GM18517 (cell line): ENCODE results near the gene LIM2.

Experiments used
- ATAC-seq: cut with Tn5 transposase; IDR thresholded peaks from one replicate; pipeline ENCODE4 v1.9.1; 2021; ENCODE audit warnings: mild to moderate bottlenecking, moderate library complexity; ENCODE audit not compliant: unreplicated experiment

LIM2 gene

GRCh38 chr19:51366389-51367254 lies 21.2 kb downstream of the LIM2 start:
- ATAC-seq, result no peak

- ATAC-seq, result no peak
Observed at GRCh38 chr19:51365965-51366388, 21.8 kb downstream of the LIM2 start, which contains the start of gene ETFB. Gene ETFB (minus strand): TSS chr19:51366388. CDS start chr19:51366326, 62 bp downstream.

- ATAC-seq, result no peak
Observed at GRCh38 chr19:51365211-51365964, 22.4 kb downstream of the LIM2 start.

DNA sequence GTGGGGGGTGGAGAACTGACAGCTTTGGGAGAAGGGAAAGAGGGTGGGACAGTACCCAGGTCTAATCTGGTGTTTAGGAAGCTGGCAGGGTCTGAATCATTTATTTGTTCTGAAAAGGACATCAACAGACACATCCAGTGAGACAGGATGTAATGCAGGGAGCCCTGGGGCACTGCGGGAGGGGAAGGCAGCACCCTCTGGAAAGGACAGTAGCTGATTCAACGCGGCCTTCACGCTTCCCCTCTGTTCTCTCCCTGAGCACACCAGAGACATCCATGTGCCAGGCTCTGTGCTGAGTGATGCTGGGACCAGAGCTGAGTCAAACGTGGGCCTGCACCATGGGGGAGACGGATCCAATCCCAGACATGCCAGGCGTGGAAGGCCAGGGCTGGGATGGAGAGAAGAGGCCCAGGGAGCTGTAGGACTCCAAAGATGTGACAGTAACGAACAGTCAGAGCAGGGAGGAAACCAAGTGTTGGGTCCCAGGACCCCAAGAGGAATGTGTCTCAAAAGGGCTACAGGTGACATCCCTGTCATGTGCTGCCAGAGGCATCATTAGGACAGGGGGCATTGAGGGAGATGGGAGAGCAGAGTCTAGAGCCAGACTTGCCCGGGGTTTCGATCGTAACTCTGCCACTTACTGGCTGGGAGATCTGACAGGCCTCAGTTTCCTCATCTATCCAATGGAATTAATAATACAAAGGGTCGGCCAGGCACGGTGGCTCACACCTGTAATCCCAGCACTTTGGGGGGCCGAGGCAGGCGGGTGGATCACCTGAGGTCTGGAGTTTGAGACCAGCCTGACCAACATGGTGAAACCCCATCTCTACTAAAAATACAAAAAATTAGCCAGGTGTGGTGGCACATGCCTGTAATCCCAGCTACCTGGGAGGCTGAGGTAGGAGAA lies 23.3 kb downstream of the LIM2 start:
- no peak for ATAC-seq

- ATAC-seq, result no peak
Observed at GRCh38 chr19:51361239-51361638, 26.5 kb downstream of the LIM2 start.

GRCh38 chr19:51359294-51359693 lies 28.5 kb downstream of the LIM2 start:
- no peak for ATAC-seq

DNA sequence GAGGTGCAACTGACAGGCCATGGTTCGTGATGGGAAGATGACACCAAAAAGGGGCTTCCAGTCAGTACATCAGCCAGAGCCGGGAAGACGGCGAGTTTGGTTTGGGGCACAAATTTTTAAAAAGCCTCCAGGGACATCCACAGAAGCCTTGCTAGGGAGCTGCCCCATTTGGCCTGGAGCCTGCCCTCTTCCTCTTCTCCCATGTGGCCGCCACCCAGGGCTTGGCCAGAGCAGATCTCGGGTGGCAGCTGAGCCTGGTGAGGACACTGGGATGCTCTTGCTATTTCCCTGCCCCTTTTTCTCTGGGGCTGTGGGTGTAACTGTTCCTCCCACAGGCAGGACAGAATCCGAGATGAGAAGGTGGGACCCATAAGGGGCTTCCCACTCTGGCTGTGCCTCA lies 29.8 kb downstream of the LIM2 start:
- no peak for ATAC-seq

- no peak for ATAC-seq
Observed at GRCh38 chr19:51356159-51356801, 31.5 kb downstream of the LIM2 start.

DNA sequence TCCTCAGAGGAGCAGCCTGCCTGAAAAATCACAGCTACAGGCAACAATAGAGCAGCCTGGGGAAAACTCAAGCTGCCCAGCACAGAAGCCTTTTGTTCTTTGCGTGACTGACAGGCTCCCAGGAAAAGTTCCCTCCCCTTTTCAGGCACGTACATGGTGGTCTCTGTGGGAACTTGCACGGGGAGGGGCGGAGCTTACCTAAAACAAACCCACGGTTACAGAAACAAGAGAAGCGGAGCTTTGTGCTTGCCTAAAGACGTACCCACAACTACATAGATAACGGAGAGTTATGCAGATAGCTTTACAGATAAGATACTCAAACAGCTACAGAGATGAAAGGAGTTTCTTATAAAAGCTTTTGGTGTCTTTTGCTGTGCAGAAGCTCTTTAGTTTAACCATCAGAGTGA lies 33.0 kb downstream of the LIM2 start:
- ATAC-seq, result no peak

- no peak for ATAC-seq
Observed at GRCh38 chr19:51354103-51354741, 33.6 kb downstream of the LIM2 start.

- no peak for ATAC-seq
Observed at GRCh38 chr19:51352783-51353360, 34.9 kb downstream of the LIM2 start.

DNA sequence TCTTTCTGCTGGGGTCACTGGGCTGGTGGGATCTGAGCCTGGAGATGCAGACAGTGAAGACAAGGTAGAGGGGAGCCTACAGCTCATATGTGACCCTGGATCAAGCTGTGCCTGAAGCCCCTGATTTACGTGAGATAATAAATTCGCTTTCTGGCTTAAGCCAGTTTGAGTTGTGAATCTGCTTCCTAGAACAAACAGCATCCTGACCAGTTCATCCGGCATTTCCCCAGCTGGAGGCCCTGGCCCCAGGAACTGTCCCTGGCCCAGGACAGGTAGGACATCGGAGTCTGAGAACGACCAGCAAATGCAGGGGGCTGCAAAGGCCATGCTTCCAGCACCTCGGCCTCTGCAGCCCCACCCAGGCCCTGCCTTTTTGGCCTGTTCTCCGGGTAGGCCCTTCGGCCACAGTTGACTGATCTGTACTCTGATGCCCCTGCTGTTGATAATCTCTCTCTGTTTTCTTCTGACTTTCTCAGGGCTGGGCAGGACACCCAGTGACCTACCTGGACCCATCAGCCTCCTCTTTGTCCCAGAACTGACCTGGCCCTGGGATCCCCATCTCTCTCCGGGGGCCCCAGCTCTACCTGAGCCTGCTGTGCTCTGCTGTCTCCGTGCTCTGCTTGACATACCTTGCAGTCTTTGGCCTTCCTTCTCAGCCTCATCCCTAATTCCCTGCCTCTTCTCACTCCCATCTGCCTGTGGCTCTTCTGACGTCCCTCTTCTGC lies 36.3 kb downstream of the LIM2 start:
- ATAC-seq, result no peak

GRCh38 chr19:51347209-51347928 lies 40.4 kb downstream of the LIM2 start:
- no peak for ATAC-seq

DNA sequence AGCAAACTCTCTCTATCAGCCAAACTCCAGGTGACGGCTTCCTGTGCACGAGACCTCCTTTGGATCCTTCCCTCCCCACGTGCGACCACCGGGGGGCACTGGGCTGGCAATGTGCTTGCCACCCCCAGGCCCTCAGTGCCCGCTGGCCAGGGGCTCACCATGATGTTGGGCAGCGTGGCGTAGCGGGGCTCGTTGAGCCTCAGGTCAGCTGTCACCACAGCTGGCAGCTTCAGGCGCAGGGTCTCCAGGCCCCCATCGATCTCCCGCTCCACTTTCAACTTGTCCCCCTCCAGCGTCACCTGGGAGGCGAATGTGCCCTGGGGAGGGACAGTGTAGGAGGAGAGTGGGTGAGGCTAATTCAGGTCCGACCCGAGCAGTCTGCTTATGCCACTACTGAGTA lies 41.0 kb downstream of the LIM2 start:
- ATAC-seq, result no peak

DNA sequence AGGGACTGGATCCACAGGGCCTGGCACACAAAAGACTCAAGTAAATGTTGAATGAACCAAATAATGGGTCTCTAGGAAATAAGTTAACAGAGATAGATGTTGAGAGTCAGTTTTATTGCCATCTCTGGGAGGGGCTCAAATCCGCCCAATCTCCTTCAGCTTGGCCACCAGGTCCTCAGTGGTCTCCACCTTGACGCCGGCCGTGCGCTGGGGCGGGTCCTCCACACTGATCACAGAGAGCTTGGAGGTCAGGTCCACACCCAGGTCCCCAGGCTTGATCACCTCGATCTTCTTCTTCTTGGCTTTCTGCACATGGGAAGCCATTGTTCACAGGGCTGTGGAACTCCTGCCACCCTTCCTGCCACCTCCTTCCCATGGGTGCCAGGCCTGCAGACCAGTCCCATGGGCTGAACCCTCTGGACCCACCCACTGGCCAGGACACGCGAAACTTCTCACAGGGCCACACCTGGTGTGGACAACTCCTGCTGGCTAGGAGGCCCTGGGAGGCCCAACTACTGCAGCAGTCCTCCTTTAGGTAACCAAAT lies 42.6 kb downstream of the LIM2 start:
- ATAC-seq, result no peak

- no peak for ATAC-seq
Observed at GRCh38 chr19:51342631-51343569, 44.9 kb downstream of the LIM2 start.
